Measurements from ENCODE around the gene SORCS2.

SORCS2 gene

DNA sequence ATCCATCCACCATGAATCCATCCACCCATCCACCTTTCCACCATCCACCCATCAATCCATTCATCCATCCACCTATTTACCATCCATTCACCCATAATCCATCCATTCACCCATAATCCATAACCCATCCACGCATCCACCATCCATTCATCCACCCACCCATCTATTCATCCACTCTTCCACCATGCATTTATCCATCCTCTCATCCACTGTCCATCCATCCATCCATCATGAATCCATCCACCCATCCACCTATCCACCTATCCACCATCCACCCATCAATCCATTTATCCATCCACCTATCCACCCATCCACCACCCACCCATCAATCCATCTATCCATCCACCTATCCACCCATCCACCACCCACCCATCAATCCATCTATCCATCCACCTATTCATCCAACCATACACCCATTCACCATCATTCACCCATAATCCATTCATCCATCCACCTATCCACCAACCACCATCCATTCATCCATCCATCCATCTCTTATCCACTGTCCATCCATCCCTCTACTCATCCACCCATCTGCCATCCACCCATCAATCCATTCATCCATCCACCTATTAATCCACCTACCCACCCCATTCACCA is 422.1 kb downstream of the SORCS2 start:
- TF ChIP-seq CREB1 (IDR thresholded peaks at IDR 0.05; ENCODE audit: low read depth), result no peak
- TF ChIP-seq, protein P1, sequence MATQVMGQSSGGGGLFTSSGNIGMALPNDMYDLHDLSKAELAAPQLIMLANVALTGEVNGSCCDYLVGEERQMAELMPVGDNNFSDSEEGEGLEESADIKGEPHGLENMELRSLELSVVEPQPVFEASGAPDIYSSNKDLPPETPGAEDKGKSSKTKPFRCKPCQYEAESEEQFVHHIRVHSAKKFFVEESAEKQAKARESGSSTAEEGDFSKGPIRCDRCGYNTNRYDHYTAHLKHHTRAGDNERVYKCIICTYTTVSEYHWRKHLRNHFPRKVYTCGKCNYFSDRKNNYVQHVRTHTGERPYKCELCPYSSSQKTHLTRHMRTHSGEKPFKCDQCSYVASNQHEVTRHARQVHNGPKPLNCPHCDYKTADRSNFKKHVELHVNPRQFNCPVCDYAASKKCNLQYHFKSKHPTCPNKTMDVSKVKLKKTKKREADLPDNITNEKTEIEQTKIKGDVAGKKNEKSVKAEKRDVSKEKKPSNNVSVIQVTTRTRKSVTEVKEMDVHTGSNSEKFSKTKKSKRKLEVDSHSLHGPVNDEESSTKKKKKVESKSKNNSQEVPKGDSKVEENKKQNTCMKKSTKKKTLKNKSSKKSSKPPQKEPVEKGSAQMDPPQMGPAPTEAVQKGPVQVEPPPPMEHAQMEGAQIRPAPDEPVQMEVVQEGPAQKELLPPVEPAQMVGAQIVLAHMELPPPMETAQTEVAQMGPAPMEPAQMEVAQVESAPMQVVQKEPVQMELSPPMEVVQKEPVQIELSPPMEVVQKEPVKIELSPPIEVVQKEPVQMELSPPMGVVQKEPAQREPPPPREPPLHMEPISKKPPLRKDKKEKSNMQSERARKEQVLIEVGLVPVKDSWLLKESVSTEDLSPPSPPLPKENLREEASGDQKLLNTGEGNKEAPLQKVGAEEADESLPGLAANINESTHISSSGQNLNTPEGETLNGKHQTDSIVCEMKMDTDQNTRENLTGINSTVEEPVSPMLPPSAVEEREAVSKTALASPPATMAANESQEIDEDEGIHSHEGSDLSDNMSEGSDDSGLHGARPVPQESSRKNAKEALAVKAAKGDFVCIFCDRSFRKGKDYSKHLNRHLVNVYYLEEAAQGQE (IDR thresholded peaks at IDR 0.05; ENCODE audit: low read depth), result no peak
- no peak for TF ChIP-seq NFIC (IDR thresholded peaks at IDR 0.05)
- TF ChIP-seq USF1 (IDR thresholded peaks at IDR 0.05), result no peak
- no peak for TF ChIP-seq CEBPB (IDR thresholded peaks at IDR 0.05)
- no peak for TF ChIP-seq TEAD4 (IDR thresholded peaks at IDR 0.05)
- TF ChIP-seq ZBTB7A (IDR thresholded peaks at IDR 0.05; ENCODE audit: low read depth), result no peak
- TF ChIP-seq, protein P2, sequence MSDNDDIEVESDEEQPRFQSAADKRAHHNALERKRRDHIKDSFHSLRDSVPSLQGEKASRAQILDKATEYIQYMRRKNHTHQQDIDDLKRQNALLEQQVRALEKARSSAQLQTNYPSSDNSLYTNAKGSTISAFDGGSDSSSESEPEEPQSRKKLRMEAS (IDR thresholded peaks at IDR 0.05), result no peak
- no peak for TF ChIP-seq YY1 (IDR thresholded peaks at IDR 0.05; ENCODE audit: low read depth)

GRCh38 chr4:7616193-7616592 is 423.9 kb downstream of the SORCS2 start:
- TF ChIP-seq ZBTB7A (IDR thresholded peaks at IDR 0.05; ENCODE audit: low read depth), result no peak
- TF ChIP-seq, protein P1 (IDR thresholded peaks at IDR 0.05; ENCODE audit: low read depth), result no peak
- TF ChIP-seq TEAD4 (IDR thresholded peaks at IDR 0.05), result no peak
- no peak for TF ChIP-seq CEBPB (IDR thresholded peaks at IDR 0.05)
- no peak for TF ChIP-seq NFIC (IDR thresholded peaks at IDR 0.05)
- no peak for TF ChIP-seq CREB1 (IDR thresholded peaks at IDR 0.05; ENCODE audit: low read depth)
- no peak for TF ChIP-seq USF1 (IDR thresholded peaks at IDR 0.05)
- no peak for TF ChIP-seq TCF12 (IDR thresholded peaks at IDR 0.05; ENCODE audit: low read depth)
- TF ChIP-seq TAF1 (IDR thresholded peaks at IDR 0.05; ENCODE audit: low read depth), result no peak
- TF ChIP-seq EP300 (IDR thresholded peaks at IDR 0.05; ENCODE audit: borderline replicate concordance), result no peak
- no peak for TF ChIP-seq YY1 (IDR thresholded peaks at IDR 0.05; ENCODE audit: low read depth)
- TF ChIP-seq, protein P2 (IDR thresholded peaks at IDR 0.05), result no peak
- TF ChIP-seq EGR1 (IDR thresholded peaks at IDR 0.05), result no peak
- TF ChIP-seq FOXM1 (IDR thresholded peaks at IDR 0.05; ENCODE audit: borderline replicate concordance, low read depth), result no peak
- no peak for TF ChIP-seq RAD21 (IDR thresholded peaks at IDR 0.05; ENCODE audit: low read depth)

GRCh38 chr4:7618361-7618760 is 426.0 kb downstream of the SORCS2 start:
- TF ChIP-seq YY1 (IDR thresholded peaks at IDR 0.05; ENCODE audit: low read depth), result no peak

GRCh38 chr4:7620086-7620813 is 427.9 kb downstream of the SORCS2 start:
- TF ChIP-seq TCF12 (IDR thresholded peaks at IDR 0.05; ENCODE audit: low read depth), result no peak
- TF ChIP-seq RAD21 (IDR thresholded peaks at IDR 0.05; ENCODE audit: low read depth), result no peak
- TF ChIP-seq CREB1 (IDR thresholded peaks at IDR 0.05; ENCODE audit: low read depth), result no peak
- no peak for TF ChIP-seq EP300 (IDR thresholded peaks at IDR 0.05; ENCODE audit: borderline replicate concordance)

DNA sequence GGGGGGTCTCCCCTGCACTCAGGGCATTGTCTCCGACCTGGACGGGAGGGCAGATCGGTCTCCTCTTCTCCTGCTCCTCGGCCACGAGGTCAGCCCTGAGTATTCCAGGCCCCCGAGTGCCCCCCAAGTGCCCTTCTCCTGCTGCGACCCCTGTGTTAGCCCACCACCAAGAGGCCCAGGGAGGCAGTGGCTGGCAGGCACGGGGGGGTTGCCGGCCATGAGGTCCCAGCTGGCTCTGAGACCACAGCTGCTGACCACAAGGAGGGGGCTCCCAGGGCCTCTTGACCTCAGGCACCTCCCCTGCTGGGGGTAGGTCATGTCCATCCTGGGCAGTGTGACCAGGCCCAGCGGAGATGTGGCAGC is 428.5 kb downstream of the SORCS2 start:
- no peak for TF ChIP-seq FOXM1 (IDR thresholded peaks at IDR 0.05; ENCODE audit: borderline replicate concordance, low read depth)
- no peak for TF ChIP-seq YY1 (IDR thresholded peaks at IDR 0.05; ENCODE audit: low read depth)

GRCh38 chr4:7621252-7622035 is 429.1 kb downstream of the SORCS2 start:
- TF ChIP-seq EGR1 (IDR thresholded peaks at IDR 0.05) (no peak), EP300 (IDR thresholded peaks at IDR 0.05; ENCODE audit: borderline replicate concordance) (no peak), CEBPB (IDR thresholded peaks at IDR 0.05) (no peak), TAF1 (IDR thresholded peaks at IDR 0.05; ENCODE audit: low read depth) (no peak)
- TF ChIP-seq, protein P2 (IDR thresholded peaks at IDR 0.05), result no peak

All from Ishikawa (cell line).